Camera-type eye (tissue), 1 donor: ENCODE results near the gene RHAG. TPM values are rescaled to one million over a fixed set of nuclear protein-coding genes. Genes with fewer than 3 reads are reported as not detected.

ENCODE experiments used
- total RNA-seq: library from RNA; depleted of rRNA; stranded (reverse); fragments of >200 nt; gene quantifications from one replicate; pipeline ENCODE4 v1.2.3, GENCODE V29; 2014

The RHAG gene
- total RNA-seq = 3.5 TPM

GRCh38 chr6:49636713-49637349, at the start of gene RHAG:
Gene RHAG, minus strand, starts transcription at chr6:49636839. Its CDS starts 27 bp downstream, at chr6:49636812.

Other genes starting within 250 kb of the RHAG start
- 32.5 TPM for gene MMUT, start 173.6 kb downstream of the RHAG start, total RNA-seq
- 11.0 TPM for gene CENPQ, start 173.5 kb downstream of the RHAG start, total RNA-seq
- gene GLYATL3, start 136.9 kb downstream of the RHAG start, total RNA-seq = not detected
- gene C6orf141, start 86.2 kb downstream of the RHAG start, total RNA-seq = 0.77 TPM
- 0.55 TPM for gene CRISP2, start 76.7 kb upstream of the RHAG start, total RNA-seq
- gene CRISP3, start 107.5 kb upstream of the RHAG start, total RNA-seq = 0.22 TPM
- not detected for gene PGK2, start 150.4 kb upstream of the RHAG start, total RNA-seq
- gene CRISP1, start 229.7 kb upstream of the RHAG start, total RNA-seq = not detected